GM12875 (cell line): Measurements from ENCODE around the gene PTPRJ.
"Not testable (repeated sequence)": the region's sequence is repeated elsewhere in the genome, so short reads cannot be mapped to it uniquely, and the experiment has no call there.

Experiments
- H3K4me3 ChIP-seq: one replicate; pipeline ENCODE4 v1.5.1; 2011; ENCODE audit warnings: low read depth, low read length, control low read depth
- CTCF ChIP-seq: IDR thresholded peaks from 2 replicates; pipeline ENCODE4 v1.5.1; 2011; ENCODE audit warnings: low read depth, mild to moderate bottlenecking, control low read depth, inconsistent platforms, low read length, moderate library complexity, borderline replicate concordance; ENCODE audit not compliant: insufficient read depth

The PTPRJ gene

DNA sequence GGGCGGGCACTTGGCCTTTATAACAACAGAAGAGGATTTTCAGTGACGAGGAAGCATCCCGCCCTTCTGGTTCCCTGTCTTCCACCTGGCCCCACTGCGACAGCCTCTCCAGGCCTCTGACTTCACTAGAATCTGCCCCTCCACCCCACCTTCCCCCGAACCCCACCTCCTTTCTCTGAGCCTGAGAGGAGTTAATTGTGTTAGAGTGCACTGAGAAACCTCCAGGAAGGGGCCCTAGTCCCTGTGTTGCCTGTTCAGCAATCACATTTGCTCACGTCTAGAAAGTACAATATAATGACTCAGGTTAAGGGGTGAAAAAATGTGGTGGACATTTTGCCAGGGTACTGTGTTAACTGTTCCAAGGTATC is 38.8 kb downstream of the PTPRJ start:
- no peak overlapping the region for H3K4me3 ChIP-seq
- TF ChIP-seq CTCF, result no peak

GRCh38 chr11:48019595-48019994 is 39.2 kb downstream of the PTPRJ start:
- TF ChIP-seq CTCF, result no peak
- H3K4me3 ChIP-seq, result no peak overlapping the region

- 0 out of 2 replicates have a peak, but pooled peaks have one; percentile 7 for TF ChIP-seq CTCF
- peak overlapping the region; percentile 11 for H3K4me3 ChIP-seq
These were observed 39.9 kb downstream of the PTPRJ start for GRCh38 chr11:48020092-48020755.

DNA sequence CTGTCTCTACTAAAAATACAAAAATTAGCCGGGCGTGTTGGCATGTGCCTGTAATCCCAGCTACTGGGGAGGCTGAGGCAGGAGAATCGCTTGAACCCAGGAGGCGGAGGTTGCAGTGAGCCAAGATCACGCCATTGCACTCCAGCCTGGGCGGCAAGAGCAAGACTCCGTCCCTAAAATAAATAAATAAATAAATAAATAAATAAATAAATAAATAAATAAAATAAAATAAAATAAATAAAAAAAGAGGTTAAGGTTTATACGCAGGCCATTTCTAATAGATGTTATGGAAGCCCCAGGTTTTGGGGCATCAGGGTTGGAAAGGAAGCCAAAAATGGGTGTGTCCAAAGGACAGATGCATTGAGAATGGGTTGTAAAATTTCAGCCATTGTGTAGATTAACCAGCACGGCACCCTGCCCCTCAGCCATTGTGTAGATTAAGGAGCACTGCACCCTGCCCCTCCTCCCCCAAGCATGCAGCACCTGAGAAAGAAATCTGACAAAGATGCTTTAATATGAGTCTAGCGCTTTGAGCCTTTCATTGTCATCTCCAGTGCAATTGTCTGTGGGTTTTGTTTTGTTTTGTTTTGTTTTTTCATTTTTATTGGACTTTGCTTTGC is 41.0 kb downstream of the PTPRJ start:
- not testable (repeated sequence) for H3K4me3 ChIP-seq

DNA sequence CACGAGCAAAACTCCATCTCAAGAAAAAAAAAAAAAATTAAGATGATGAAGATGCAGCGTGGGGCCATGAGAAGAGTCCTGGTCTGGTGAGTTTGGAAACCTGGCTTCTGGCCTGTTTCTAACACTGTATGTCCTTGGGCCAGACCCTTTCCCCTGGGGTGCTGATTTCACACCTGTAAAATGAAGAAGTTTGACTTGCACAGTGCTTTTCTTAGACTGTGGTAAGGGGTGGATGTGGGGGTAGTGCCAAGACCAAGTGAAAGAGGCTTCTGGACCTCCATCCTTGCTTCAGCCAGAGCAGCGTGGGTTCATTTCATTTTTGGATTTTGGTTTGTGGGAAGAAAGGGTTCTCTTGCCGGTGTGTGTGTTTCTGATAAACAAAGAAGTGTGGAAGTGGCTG is 42.1 kb downstream of the PTPRJ start:
- no peak overlapping the region for H3K4me3 ChIP-seq
- no peak for TF ChIP-seq CTCF

- not testable (repeated sequence) for H3K4me3 ChIP-seq
These were observed 43.2 kb downstream of the PTPRJ start for GRCh38 chr11:48023608-48024007.

GRCh38 chr11:48024635-48025071 is 44.3 kb downstream of the PTPRJ start:
- no peak for TF ChIP-seq CTCF

GRCh38 chr11:48025293-48025983 is 45.1 kb downstream of the PTPRJ start:
- TF ChIP-seq CTCF, result no peak
- no peak overlapping the region for H3K4me3 ChIP-seq

More at GRCh38 chr11:48024635-48025071, 44.3 kb downstream of the PTPRJ start:
- H3K4me3 ChIP-seq, result no peak overlapping the region
